NCI-H460 (cell line): Measurements from ENCODE around the gene GASK1A. TPM values are rescaled to one million over a fixed set of nuclear protein-coding genes. Genes with fewer than 3 reads are reported as not detected.

Experiments used
- DNase-seq: peaks from one replicate; pipeline ENCODE4 v3.0.0-alpha.2; 2016; ENCODE audit warnings: low read depth; ENCODE audit errors: extremely low read depth
- total RNA-seq: library from RNA; depleted of rRNA; stranded (reverse); fragments of >200 nt; shearing (Covaris generic); gene quantifications from 2 replicates; pipeline ENCODE4 v1.2.3, GENCODE V29; 2014

The GASK1A gene
- total RNA-seq, 1 experiment from 2014 or later: not detected

DNA sequence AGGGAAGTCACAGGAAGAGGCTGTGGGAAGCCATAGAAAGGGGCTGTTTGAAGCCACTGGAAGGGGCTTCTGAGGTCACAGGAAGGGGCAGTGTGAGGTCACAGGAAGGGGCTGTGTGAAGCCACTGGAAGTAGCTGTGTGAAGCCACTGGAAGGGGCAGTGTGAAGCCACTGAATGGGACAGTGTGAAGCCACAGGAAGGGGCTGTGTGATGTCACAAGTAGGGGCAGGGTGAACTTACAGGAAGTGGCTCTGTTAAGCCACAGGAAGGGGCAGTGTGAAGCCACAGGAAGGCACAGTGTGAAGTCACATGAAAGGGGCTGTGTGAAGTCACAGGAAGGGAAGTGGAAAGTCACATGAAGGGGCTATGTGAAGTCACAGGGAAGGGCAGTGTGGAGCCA lies 33.1 kb downstream of the GASK1A start:
- DNase-seq: no peak

DNA sequence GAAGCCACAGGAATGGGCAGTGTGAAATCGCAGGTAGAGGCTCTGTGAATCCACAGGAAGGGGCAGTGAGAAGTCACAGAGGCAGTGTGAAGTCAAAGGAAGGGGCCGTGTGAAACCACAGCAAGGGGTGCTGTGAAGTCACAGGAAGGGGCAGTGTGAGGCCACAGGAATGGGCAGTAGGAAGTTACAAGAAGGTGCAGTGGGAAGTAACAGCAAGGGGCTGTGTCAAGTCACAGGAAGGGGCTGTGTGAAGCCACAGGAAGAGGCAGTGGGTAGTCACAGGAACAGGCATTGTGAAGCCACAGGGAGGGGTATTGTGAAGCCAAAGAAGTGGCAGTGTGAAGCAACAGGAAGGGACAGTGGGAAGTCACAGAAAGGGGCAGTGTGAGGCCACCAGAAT lies 34.1 kb downstream of the GASK1A start:
- DNase-seq: no peak

DNA sequence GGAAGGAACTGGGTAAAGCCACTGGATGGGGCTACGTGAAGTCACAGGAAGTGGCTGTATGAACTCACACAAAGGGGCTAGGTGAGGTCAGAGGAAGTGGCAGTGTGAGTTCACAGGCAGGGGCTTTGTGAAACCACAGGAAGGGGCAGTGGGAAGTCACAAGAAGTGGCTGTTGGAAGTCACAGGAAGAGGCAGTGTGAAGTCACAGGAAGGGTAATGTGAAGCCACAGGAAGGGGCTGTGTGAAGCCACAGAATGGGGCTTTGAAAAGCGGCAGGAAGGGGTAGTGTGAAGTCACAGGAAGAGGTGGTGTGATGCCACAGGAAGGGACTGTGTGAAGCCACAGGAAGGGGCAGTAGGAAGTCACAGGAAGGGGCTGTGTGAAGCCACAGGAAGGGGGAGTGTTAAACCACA lies 34.6 kb downstream of the GASK1A start:
- no peak for DNase-seq

DNA sequence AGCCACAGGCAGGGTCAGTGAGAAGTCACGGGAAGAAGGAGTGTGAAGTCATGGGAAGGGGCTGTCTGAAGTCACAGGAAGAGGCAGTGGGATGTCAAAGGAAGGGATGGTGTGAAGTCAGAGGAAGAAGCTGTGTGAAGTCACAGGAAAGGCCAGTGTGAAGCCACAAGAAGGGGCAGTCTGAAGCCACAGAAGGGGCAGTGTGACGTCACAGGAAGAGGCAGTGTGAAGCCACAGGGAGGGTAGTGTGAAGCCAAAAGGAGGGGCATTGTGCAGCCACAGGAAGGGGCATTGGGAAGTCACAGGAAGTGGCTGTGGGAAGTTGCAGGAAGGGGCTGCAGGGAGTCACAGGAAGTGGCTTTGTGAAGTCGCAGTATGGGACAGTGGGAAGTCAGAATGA lies 35.1 kb downstream of the GASK1A start:
- DNase-seq: no peak

DNA sequence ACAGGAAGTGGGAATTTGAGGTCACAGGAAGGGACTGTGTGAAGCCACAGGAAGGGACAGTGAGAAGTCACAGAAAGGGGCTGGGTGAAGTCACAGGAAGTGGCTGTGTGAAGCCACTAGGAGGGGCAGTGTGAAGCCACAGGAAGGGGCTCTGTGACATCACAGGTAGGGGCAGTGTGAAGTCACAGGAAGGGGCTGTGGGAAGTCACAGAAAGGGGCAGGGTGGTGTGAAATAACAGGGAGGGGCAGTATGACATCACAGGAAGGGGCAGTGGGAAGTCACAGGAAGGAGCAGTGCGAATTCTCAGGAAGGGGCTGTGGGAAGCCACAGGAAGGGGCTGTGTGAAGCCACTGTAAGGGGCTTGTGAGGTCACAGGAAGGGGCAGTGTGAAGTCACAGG lies 35.8 kb downstream of the GASK1A start:
- no peak for DNase-seq

DNA sequence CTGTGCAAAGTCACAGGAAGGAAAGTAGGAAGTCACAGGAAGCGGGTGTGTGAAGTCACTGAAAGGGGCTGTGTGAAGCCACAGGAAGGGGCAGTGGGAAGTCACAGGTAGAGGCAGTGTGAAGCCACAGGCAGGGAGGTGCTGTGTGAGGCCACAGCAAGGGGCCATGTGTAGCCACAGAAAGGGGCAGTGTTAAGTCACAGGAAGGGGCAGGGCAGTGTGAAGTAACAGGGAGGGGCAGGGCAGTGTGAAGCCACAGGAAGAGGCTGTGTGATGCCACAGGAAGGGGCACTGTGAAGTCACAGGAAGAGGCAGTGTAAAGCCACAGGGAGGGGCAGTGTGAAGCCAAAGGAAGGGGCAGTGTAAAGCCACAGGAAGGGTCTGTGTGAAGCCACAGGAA lies 36.5 kb downstream of the GASK1A start:
- DNase-seq: no peak

DNA sequence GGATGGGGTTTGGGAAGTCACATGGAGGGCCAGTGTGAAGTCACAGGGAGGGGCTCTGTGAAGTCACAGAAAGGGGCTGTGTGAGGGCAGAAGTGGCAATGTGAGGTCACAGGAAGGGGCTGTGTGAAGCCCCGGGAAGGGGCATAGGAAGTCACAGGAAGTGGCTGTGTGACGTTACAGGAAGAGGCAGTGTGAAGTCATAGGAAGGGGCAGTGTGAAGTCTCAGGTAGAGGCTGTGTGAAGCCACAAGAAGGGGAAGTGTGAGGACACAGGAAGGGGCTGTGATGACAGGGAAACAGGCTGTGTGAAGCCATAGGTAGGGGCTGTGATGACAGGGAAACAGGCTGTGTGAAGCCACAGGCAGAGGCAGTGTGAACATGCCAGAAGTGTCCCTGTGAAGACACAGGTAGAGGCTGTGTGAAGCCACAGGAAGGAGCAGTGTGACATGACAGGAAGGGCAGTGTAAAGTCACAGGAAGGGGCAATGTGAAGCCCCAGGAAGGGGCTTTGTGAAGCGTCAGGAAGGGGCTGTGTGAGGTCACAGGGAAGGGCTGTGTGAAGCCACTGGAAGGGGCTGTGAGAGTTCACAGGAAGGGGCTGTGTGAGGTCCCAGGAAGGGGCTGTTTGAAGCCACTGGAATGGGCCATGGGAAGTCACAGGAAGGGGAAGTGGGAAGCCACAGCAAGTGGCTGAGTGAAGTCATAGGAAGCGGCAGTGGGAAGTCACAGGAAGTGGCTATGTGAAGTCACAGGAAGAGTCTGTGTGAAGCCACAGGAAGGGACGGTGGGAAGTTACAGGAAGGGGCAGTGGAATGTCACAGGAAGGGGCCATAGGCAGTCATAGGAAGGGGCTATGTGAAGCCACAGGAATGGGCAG lies 37.1 kb downstream of the GASK1A start:
- DNase-seq: no peak

DNA sequence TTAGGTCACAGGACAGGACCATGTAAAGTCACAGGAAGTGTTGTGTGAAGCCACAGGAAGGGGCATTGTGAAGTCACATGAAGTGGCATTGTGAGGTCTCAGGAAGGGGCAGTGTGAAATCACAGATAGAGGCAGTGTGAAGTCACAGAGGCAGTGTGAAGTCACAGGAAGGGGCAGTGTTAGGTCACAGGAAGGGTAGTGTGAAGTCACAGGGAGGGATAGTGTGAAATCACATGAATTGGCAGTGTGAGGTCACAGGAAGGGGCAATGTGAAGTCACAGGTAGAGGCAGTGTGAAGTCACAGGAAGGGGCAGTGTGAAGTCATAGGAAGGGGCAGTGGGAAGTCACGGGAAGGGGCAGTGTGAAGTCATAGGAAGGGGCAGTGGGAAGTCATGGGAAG lies 37.9 kb downstream of the GASK1A start:
- DNase-seq: no peak

DNA sequence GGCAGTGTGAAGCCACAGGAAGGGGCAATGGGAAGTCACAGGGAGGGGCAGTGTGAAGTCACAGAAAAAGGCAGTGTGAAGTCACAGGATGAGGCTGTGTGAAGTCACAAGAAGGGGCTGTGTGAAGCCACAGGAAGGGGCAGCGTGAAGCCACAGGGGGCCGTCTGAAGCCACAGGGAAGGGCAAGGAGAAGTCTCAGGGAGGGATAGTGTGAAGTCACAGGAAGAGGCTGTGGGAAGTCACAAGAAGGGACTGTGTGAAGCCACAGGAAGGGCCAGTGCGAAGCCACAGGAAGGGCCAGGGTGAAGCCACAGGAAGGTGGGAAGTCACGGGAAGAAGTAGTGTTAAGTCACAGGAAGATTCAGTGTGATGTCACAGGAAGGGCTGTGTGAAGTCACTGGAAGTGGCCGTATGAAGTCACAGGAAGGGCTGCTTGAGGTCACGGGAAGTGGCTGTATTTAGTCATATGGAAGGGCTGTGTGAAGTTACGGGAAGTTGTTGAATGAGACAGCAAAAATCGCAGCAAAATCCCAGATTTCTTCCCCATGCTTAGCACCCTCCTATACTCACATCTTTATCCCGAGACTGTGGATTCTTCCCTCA lies 38.6 kb downstream of the GASK1A start:
- no peak for DNase-seq

DNA sequence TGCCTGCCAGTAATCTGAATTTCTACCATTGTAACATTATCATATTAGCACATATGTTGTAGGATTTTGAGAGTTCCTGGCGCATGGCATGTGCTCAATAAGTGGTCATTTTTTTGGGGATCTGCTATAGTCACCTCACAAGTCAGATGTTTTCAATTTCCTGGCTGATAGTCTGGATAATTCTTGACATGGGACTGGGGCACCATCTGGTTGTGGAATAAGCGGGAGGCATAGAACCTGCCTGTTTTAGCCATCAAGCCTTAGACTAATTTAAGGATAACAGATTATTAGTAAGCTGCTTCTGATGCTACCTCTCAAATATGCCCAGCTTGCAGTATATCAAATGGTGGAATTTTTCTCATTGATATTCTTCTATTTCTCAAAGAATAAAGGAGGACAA lies 39.1 kb downstream of the GASK1A start:
- DNase-seq: no peak

DNA sequence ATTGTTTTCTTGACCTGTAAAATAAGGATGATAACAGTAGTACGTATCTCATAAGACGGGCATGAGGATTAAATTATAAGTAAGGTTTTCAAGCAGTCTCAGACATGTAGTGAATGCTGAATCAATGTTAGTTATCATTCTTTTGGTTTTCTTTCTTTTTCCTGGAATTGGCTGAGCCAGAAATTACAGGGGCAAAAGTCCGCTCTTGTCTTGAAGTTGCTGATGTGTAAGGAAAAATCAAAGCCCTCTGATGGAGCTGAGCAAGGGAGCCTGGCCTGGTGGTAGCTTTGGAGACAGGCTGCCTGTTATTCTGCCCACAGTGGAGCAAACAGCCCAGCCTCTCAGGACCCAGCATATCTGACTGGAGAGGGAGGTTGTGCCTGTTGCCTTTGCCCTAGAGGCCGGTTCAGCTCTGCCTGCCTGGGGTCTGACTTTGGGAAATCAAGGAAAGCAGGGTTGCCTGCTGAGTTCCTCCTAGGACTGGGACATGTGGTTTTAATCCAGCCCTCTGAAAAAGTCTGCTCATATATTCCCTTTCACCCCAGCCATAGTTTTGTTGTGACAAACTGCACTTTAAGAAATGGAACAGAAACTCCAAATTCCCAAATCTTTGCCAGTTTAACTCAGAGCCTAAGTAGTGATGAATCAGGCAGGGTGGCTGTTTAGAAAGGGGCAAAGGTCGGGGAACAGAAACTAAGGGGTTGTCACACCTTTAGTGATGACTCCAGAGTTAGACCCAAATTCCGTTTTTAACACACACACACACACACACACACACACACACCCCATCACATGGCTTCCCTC lies 40.1 kb downstream of the GASK1A start:
- DNase-seq: no peak

DNA sequence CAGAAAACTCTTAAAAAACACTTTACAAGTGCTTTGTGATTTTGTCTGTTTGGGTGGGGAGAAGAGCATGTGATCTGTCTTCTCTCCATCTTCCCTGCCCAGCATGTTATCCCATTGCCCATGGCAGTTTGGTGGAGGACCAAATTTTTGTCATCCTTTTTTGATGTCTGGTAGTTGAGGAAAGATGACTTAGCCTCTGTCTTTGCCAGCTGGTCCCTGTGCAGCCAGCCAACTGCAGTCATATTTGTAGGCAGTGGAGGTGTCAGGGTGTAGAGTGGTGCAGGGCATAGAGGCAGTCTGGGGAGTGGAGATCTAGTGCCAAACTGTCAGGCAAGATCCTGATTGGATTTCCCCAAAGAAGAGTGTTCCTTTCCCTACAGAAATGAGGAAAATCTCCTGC lies 40.7 kb downstream of the GASK1A start:
- no peak for DNase-seq

DNA sequence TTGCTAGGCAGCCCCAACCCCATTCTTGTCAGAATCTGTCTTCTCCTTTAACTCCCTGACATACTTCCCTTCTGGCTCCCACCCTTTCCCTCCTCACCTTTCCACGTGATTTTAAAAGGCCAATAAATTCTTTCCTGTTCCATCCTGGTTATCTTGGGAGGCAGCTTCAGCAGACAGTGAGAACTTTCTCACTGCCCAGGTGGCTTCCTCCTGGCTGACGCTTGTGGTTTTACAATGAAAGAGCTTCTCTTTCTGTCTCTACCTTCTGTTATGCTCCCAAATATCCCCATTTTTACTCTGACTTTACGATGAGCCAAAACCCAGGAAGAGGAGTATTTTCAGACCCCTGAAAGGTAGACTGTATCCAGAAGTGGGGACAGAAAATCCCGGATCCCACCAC lies 42.1 kb downstream of the GASK1A start:
- DNase-seq: no peak

DNA sequence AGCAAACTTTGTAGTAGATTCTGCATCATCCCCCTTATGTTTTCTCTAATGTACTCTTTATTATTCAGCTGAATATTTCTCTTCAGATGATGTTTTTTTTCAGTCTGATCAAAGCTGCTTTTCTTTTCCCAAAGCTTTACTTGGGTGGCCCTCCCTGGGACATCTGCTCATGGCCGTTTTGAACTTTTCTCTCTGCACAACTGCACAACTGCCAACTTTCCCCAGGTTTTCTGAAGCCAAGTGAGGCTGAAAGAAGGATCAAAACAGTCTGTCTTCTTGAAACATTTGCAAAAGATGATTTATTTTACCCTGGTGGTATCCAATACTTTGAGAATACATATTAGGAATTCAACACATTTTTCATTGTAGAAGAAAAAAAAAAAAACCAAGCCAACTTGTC lies 43.0 kb downstream of the GASK1A start:
- no peak for DNase-seq

DNA sequence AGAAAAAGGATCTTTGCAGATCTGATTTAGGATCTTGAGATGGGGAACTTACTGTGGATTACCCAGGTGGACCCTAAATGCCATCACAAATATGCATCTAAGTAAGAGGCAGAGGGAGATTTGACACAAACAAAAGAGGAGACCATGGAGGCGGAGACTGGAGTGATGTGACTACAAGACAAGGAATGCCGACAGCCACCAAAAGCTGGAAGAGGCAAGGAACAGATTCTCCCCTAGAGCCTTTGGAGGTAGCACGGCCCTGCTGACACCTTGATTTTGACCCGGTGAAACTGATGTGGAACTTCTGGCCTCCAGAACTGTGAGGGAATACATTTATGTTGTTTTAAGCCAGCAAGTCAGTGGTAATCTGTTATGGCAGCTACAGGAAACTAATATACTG lies 44.0 kb downstream of the GASK1A start:
- no peak for DNase-seq

DNA sequence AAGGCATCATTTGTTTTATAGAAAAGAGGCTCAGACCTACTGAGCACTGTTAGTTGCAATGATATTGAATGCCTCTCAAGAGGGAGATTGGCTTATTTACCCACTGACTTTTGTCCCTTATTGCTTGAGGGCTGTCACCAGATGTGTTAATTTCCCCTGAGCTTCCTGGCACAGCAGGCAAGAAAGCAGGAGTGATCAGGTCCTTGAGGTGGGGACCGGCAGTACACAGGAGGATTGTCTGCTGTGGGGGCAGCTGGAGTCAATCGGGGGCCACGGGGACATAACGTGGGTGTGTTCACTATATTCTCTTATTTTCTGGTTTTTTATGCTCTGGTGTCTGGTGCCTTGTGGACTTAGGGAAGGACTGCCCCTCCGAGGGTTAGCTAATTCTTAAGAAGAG lies 44.6 kb downstream of the GASK1A start:
- no peak for DNase-seq

DNA sequence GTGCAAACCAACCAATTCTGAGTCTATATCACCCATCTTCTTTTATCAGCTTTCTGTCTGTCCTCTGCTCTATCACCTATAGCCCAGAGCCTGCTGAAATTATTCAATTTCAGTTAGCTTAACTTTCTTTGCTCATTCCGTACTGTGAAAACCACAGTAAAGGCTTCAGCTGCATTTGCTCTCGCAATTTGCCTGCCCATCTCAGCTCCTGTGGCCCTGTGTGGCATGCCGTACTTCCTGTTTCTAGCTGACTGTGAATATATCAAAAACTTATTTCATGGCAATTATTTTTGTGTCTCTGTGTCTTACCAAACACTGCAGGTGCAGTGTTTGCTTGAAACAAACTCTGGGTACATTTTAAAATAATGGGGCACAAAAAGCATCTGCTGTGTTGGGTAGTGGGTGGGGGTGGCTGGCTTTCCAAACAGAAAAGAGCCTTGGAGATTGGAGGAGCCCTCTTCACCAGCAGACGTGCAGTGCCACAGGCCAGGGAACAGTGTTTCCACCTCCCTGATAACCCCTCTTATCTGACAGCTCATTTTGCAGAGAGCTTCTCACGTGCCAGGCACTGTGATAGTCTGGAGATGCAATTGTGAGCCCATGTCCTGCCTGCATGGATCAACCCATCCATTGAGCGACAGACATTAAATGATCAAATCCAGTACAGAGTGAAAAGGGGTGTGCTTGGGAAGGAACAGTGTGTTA lies 45.2 kb downstream of the GASK1A start:
- no peak for DNase-seq

DNA sequence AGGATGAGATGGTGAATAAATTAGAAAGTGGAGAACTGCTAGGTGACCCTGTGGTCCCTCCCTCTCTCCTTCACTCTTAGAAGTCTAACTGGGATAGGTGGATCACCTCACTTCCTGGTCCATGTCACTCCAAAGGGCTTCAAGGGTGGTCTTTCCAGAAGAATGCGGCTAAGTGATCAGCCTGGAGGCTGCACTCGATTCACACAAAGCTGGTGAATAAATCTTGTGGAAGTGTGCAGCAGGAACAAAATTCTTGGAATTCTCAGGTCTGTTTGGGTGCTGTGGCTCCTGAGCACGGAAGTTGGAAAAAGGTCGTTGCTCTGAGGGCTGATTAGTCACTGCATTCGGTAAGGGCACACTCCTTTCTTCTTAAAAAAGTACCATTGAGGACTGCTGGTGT lies 46.3 kb downstream of the GASK1A start:
- DNase-seq: no peak

DNA sequence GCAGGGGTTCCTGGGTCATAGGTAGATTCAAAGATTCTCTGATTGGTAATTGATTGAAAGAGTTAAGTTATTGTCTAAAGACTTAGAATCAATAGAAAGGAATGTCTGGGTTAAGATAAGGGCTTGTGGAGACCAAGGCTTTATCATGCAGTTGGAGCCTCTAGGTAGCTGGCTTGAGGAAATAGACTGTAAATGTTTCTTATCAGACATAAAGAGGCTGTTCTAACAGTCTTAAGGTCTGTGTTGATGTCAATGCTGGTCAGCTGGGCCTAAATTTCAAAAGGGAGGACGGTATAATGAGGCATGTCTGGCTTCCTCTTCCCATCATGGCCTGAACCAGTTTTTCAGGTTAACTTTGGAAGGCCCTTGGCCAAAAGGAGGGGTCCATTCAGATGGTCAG lies 48.9 kb downstream of the GASK1A start:
- no peak for DNase-seq

DNA sequence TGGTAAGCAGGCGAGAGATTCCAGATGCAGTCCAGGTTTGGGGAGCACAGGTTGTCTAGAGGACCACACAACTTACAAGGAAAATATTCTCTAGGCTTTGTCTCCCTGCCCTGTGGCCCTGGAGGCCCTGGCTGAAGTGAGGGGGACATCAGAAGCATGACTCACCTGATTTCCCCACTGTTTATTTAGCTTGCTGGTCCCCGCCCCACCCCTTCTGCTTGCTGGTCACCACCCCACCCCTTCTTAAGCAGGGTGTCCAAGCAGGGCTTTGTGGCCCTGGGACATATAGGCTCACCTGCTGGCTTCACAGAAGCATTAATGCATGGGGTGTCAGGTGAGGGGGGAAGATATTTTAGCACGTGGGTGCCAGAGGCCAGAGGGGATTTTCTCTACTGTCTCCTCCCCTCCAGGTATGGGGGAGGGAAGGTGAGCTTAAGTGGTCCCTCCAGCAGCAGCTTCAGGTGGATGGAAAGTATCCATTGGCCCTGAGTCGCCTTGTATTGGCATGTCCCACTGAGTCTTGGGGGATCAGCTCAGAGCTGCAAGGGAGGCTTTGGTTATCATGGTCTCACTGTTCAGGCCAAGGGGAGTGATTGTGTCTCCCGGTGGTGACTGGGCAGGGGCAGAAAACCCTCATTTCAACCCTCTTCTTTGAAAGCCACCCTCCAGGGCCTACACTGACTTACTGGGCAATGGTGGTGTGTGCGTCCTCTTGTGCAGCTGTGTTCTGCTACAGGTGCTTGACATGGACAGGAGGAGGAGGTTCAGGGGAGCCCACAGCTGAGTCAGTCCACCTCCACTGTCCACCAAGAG lies 49.8 kb downstream of the GASK1A start:
- no peak for DNase-seq
